HCT116 (cell line): ENCODE data around the gene PRRT4.

Source experiments
- ATF3 ChIP-seq: IDR thresholded peaks from 2 replicates; pipeline ENCODE4 v1.6.1; 2012
- CTCF ChIP-seq, 3 experiments: fragments of 200-600 bp in 1 of 3; sonication (generic) in 1 of 3; IDR thresholded peaks in 2 of 3; conservative IDR thresholded peaks in 1 of 3; 2 replicates each; pipeline ENCODE4 v1.5.1; 2012 to 2017; ENCODE audit warnings: low read depth in 2 of 3, low read length in 2 of 3, antibody characterized with exemption in 1 of 3, borderline replicate concordance in 1 of 3, control low read depth in 1 of 3, mild to moderate bottlenecking in 1 of 3, mixed read lengths in 1 of 3, mixed run types in 1 of 3, moderate library complexity in 1 of 3; ENCODE audit not compliant: insufficient read depth in 1 of 3
- EZH2 ChIP-seq: fragments of 200-600 bp; sonication (generic); IDR thresholded peaks from 2 replicates; pipeline ENCODE4 v1.6.1; 2017; ENCODE audit warnings: antibody characterized with exemption, mixed run types
- EZH2phosphoT487 ChIP-seq: fragments of 200-600 bp; IDR thresholded peaks from 2 replicates; pipeline ENCODE4 v1.6.1; 2018; ENCODE audit warnings: antibody characterized with exemption, borderline replicate concordance
- MAX ChIP-seq: IDR thresholded peaks from 2 replicates; pipeline ENCODE4 v1.6.1; 2012
- POLR2A ChIP-seq: IDR thresholded peaks from 2 replicates; pipeline ENCODE4 v1.7.0; 2011; ENCODE audit warnings: borderline replicate concordance; ENCODE audit not compliant: insufficient read depth, insufficient read length; ENCODE audit errors: extremely low read depth
- SP1 ChIP-seq: IDR thresholded peaks from 2 replicates; pipeline ENCODE4 v1.6.1; 2012; ENCODE audit warnings: low read depth
- ZFX ChIP-seq: fragments of 450-650 bp; IDR thresholded peaks from 2 replicates; pipeline ENCODE4 v1.6.1; 2017
- ZNF274 ChIP-seq: fragments of 200-500 bp; sonication (Bioruptor generic); IDR thresholded peaks from 2 replicates; pipeline ENCODE4 v1.6.1; 2014; ENCODE audit warnings: mild to moderate bottlenecking, low read depth, low read length, inconsistent platforms

DNA sequence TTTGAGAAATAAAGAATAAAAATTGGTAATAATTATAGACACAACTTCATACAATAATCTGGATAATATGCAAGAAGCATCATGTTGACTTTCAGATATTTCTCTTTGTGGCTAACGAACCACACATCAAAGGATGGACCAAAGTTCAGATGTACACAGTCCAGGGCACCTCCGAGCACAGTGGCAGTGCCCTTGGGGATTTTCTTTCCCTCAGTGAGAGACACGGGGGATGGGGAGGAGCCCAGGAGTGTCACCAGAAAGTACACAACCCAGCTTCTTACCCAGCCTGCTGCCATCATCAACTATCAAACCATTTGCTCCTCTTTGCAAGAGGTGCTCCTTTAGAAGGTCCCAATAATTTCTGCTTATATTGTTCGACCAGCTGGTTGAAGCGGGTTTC is 51.0 kb downstream of the PRRT4 start:
- TF ChIP-seq CTCF (IDR thresholded peaks at IDR 0.05 in 2 of 3, conservative IDR thresholded peaks at IDR 0.05 in 1 of 3; ENCODE audit: borderline replicate concordance in 1 of 3, insufficient read depth in 1 of 3, low read depth in 2 of 3, low read length in 2 of 3) (no peak), EZH2phosphoT487 (no peak), ZFX (no peak), MAX (no peak), EZH2 (no peak), POLR2A (no peak), SP1 (no peak), ATF3 (no peak), ZNF274 (no peak)
